Measurements from ENCODE around the gene KIF20B.

GRCh38 chr10:89741126-89741762 is 39.9 kb downstream of the KIF20B start:
- no peak for TF ChIP-seq CTCF (conservative IDR thresholded peaks at IDR 0.05; ENCODE audit: low read depth, low read length)
- TF ChIP-seq EZH2 (IDR thresholded peaks at IDR 0.05; ENCODE audit: borderline replicate concordance, low read depth, low read length, poor library complexity, severe bottlenecking) = no peak

Data from A673 (cell line).